Uterus (tissue), 2 donors: ENCODE results near the gene HPS5.
"Not testable (repeated sequence)": the region's sequence is repeated elsewhere in the genome, so short reads cannot be mapped to it uniquely, and the experiment has no call there.

Source experiments
- CTCF ChIP-seq, 4 experiments: fragments of 200-600 bp in 2 of 4; fragments of 450-650 bp in 2 of 4; sonication (generic) in 2 of 4; IDR thresholded peaks; one replicate each; pipeline ENCODE4 v1.5.1; 2016 to 2019; ENCODE audit warnings: antibody characterized with exemption in 4 of 4, mild to moderate bottlenecking in 2 of 4, moderate library complexity in 1 of 4
- POLR2A ChIP-seq, 2 donors: fragments of 450-650 bp; IDR thresholded peaks; one replicate each; pipeline ENCODE4 v1.6.1; 2016; ENCODE audit warnings: antibody characterized with exemption in 2 of 2, mild to moderate bottlenecking in 1 of 2, moderate library complexity in 1 of 2

GRCh38 chr11:18262681-18263350, 59.1 kb downstream of the HPS5 start:
- not testable (repeated sequence) for TF ChIP-seq CTCF, POLR2A (IDR thresholded peaks at IDR 0.05)
